NCI-H446 (cell line): Measurements from ENCODE around the gene ASTN2.

ENCODE experiments used
- DNase-seq, 2 experiments: peaks; one replicate each; lab custom pipeline; 2025; lab: John Stamatoyannopoulos, UW

Gene ASTN2

GRCh38 chr9:116387934-116388698, 1026.7 kb downstream of the ASTN2 start:
- no peak for DNase-seq

DNA sequence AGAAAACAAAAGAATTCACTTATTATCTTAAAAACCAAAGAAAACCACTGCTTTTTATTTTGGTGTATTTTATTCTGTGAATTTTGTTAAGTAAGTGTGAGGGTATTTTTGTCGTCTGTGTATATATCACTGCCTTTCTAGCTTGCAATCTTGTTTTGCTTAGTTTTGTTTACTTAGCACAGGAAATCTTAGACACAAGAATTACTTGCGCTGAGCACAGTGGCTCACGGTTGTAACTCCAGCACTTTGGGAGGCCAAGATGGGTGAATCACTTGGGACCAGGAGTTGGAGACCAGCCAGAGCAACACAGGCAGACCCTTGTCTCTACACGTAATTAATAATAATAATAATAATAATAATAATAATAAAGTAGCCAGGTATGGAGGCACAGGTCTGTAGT, 1030.9 kb downstream of the ASTN2 start:
- DNase-seq: no peak

- no peak for DNase-seq
Observed at GRCh38 chr9:116383133-116383532, 1031.7 kb downstream of the ASTN2 start.

DNA sequence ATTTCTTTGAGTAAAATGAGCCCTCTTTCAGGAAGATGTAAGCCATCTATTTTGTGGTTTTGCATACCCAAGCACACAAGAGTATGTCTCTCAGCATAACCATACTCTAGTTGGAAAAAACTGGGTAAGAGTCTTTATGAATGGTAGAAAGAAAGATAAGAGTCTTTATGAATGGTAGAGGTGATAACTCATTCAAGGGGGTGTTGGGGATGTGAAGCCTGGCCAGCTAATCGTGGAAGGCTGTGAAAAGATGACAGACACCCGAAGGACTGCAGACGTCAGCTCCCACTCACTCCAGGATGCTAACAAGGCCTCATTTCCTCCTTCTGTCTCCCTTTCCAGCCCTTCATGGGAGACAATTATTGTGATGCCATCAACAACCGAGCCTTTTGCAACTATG, 1032.8 kb downstream of the ASTN2 start:
- DNase-seq: no peak

DNA sequence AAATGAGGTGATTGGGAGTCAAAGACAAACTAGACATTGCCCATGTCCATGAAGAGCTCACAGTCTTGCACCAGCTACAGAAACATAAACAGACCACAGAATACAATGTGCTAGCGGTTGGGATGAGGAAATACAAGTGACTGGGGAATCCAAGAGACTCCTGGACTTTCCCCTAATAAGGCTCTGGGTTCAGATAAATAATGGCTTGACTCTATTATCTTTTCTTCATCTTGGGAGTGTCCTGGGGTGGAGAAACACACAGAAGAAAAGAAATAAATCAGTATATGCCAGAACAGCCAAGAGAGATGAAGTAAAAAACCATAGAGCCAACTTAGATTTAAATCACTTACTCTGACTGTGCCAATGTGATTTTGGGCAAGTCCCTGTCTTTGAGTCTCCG, 1033.5 kb downstream of the ASTN2 start:
- DNase-seq: no peak

DNA sequence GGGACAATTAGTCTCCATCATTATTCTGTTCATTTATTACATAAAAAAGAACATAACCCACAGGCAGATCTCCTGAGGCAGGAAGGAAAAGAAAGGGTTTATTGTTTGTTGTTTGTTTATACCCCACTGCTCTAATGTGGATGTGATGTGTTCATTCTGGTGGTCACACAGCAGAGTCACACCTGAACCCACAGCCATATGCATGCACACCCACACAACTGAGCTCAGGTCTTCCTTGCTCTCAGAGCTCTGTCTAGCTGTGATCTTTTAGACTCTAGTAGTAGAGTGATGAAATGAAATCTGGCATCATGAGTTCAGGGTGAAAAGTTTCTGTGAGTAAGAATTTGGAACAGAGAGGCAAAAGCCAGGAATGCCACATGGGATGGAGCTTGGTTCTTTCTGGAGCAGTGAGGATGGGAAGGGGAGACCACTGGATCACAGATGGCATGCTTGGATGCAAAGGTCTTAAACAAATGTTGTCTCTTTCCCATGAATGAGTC, 1034.3 kb downstream of the ASTN2 start:
- no peak for DNase-seq

- DNase-seq: no peak
Observed at GRCh38 chr9:116379821-116380220, 1035.0 kb downstream of the ASTN2 start.

- DNase-seq: no peak
Observed at GRCh38 chr9:116378873-116379272, 1036.0 kb downstream of the ASTN2 start.

DNA sequence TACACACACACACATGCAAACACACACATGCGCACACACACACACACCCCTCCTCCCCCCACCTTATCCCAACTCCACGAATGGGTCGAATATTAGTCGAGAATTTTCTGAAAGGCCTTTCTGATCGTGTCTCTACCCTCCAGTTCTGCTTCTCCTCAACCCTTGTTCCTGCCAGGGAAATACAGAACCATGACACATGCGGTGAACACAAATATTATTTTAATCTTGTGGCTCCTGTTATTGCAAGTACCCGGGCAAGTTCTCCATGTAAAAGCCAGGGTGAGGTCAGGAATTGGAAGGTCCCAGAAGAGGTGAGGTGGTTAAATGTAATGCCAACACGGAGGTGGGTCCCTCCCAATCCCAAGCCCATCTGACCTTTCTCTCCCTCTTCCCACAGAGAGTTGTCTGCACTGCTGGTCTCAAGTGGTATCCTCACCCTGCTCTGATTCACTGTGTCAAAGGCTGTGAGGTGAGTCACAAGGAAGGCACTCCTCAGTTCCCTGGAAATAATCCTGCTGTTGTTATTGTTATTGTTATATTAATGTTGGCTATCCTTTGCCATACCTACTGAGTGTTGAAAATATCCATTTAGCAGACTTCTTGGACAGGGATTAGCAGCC, 1037.6 kb downstream of the ASTN2 start:
- DNase-seq: no peak
